Nucleus accumbens (tissue), 56 donors: Measurements from ENCODE around the gene EFR3B.
A peak's percentile ranks its signal among the peaks of the same experiment; 100 is the strongest.

ENCODE experiments used
- DNase-seq, 56 donors: peaks; one replicate each; lab custom pipeline; 2025; lab: John Stamatoyannopoulos, UW

Gene EFR3B

DNA sequence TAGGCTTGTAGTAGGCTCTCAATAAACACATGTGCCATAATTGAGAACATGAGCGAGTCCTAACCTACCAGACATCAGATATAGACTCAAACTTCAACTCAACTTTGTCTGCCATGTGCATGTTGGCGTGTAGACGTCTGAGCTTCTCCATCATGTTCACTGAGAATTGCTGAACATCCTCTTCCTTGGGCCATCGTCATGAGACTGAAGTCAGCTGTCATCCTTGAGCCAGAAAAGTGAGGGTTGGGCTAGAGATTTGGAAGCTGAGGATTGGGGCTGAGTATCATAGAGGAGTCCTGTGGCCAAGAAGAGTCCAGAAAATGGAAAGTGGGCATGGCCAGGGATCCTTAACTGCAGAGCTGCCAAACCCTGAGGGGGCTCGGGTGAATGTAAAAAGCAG lies 7.8 kb upstream of the EFR3B start:
- no peak for DNase-seq

GRCh38 chr2:25035537-25036220 lies 6.2 kb upstream of the EFR3B start:
- DNase-seq = no peak

DNA sequence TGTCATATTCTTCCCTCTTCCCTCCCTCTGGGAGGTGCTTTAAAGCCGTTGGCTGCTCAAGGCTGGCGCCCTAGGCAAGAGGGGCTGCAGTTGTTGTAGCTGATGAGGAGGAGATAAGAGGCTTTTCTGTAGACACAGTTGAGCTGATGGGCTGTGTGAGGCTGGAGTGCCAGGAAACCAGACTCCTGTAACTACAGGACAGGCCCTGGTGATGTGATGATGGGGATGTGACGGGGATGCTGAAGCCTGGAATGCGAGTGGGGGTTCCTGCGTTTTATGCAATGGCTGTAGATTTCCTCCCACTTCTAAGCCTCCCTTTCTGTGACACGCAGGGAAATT lies 5.7 kb upstream of the EFR3B start:
- DNase-seq = no peak

DNA sequence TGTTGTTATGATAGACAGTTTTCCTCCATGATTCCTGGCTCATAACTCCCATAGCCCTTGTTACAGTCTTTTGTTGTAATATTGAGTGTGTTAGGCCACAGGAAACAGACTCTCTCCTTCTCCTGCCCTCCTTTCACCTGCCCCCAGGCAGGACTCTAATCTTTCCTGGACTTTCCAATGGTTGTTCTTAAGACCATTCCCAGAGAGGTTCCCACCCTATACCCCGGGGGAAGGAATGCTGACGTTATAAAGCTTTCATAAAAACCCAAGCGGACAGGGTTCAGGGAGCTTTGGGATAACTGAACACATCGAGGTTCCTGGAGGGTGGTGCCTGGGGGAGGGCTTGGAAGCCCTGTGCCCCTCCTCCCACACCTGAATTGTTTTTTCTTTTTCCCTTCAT lies 2.8 kb upstream of the EFR3B start:
- DNase-seq = no peak

GRCh38 chr2:25041307-25041927 lies 459 bp upstream of the EFR3B start:
- DNase-seq = peak in 39 of 56 donors; percentile 32 to 79 (median 67)

- peak in 34 of 56 donors; percentile 10 to 74 (median 56) for DNase-seq
Observed at GRCh38 chr2:25042321-25043240, 705 bp downstream of the EFR3B start.

GRCh38 chr2:25043241-25043867 lies 1.5 kb downstream of the EFR3B start:
- DNase-seq = peak in 13 of 56 donors; percentile 12 to 42 (median 24)

DNA sequence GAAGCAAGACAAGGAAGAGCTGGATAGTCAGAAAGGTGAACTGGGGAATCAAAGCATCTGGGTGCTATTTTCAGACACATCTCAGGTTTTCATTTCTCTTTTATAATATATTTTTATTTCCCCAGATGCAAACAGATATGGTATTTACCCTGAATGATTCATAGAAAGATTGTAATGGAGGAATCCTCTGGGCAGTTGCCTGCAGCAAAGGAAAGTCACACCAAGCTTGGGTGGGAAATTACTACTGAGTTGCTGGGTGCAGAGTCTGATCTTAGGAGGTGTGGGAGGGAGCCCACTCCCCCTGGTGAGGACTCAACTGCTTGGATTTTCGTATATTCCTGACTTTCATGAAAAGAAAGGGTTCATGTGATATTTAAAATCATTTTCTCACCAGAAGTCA lies 2.1 kb downstream of the EFR3B start:
- DNase-seq = no peak

GRCh38 chr2:25044990-25045389 lies 3.1 kb downstream of the EFR3B start:
- DNase-seq = peak in 1 of 56 donors; percentile 17

DNA sequence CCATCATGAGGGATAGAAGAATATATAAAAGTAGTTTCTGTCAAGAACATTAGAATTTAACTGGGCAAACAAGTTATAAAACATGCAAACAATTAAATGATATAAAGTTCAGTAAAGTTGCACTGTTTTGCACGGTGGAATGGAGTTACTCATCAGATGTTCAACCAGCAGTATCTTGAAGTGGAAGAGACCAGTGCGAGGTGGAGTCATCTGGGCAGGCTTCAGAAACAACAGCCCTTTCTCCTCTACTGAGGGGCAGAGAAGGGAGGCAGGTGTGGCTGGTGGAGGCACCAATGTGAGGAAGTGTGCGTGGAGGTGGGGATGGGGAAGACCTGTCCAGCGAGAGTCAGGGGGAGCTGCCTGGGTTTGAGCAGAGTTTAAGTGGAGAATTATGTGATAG lies 7.5 kb downstream of the EFR3B start:
- no peak for DNase-seq

DNA sequence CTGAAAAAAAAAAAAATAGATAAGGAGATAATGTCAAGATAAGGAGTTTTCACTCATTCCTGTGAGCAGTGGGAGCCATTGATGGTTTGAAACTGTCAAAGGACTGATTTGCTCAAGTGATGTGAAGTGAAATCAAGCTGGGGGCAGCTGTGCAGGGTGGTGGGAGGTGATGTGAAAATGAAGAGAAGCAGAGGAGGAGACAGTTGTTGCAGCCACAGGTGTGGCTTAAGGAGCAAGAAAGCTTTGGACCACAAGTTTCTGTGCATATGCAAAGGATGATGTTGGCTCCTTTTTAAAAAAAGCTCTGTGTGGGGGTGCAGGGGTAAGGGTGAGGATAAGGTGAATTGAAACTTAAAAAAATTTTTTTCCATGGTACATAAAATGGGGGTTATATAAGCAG lies 8.3 kb downstream of the EFR3B start:
- no peak for DNase-seq

DNA sequence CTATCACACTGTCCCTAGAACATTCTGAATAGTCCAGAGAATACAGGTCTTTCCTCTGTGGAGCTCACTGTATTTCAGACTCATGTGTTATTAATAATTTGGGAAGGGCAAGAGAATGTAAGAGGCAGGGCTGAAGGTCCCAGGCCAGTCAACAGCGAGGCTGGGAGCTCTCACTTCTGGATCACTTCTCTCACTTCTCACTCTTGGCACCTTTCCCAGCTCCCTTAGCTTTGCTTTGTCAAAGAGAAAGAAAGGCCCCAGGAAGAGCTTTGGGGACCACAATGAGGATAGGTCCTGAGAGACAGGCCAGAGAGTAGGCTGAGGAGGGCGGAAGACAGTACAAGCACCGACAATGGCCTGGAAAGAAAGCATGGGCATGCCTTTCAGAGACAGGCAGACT lies 11.2 kb downstream of the EFR3B start:
- DNase-seq = peak in 3 of 56 donors; percentile 9 to 29 (median 21)

GRCh38 chr2:25054720-25055119 lies 12.8 kb downstream of the EFR3B start:
- no peak for DNase-seq

DNA sequence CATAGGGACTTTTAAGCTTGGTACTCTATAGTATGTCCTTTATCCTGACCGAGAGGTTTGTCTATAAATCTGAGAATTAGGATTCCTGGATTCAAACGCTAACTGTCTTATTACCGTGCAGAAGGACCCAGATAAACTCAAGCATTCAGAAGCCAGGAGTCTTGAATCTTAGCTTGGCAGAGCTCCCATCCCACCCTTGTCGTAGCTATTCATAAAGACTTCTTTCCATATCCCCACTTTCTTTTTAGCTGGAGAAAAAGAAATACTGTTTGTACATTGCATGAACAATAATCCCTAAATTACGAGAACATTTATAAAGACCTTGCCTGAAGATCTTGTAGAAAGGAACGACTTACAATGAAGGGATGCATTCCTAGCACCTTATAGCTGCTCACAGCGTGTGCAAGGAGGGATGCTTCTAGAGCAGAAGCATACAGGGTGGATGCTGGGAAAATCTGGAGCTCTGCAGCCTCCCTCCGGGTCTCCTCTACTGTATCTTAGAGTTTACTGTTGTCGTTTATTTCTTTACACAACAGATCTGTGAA lies 13.6 kb downstream of the EFR3B start:
- no peak for DNase-seq

- peak in 9 of 56 donors; percentile 12 to 29 (median 21) for DNase-seq
Observed at GRCh38 chr2:25056098-25056821, 14.4 kb downstream of the EFR3B start.

DNA sequence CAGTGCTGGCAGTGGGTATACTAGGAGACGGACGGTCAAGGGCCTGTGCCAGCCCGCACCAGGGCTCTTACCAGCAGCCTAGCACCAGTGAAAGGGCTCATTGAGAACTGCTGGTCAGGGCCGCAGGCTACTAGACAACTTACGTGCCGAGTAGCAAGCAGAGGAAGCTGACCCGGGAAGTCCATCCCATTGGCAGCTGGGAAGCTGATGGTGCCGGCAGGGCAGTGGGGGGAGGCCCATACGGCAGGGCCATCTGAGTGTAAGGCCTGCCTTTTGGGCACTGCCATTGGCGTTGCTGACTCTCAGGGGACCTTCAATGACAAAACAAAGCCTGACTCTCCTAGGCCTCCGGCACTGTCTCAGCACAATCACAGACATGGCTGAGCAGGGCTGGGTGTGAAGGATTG lies 20.6 kb downstream of the EFR3B start:
- peak in 55 of 56 donors; percentile 43 to 99 (median 91) for DNase-seq

GRCh38 chr2:25063876-25064660 lies 22.2 kb downstream of the EFR3B start:
- DNase-seq = peak in 42 of 56 donors; percentile 10 to 78 (median 41)

DNA sequence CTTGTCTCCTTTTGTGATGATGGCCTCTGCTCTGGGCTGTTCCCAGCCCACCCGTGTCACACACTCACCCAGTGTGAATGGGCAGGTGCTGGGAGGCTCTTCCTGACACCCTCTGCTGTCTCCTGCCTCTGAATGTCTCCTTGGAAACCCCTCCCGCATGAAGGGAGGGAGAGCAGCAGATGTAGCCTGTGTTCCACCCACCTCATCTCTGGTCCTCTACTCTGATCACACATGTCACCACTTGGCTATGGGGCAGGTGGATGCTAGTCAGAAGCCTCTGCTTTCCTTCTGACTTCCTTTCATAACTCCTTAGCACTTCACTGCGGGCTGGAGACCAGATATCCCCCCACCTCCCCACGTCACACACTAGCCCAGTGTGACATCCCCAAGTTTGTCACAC lies 23.9 kb downstream of the EFR3B start:
- DNase-seq = no peak

GRCh38 chr2:25066455-25066854 lies 24.6 kb downstream of the EFR3B start:
- DNase-seq = no peak
